Smooth muscle cell (in vitro differentiated cells): ENCODE results near the gene SCAF4. TPM values are rescaled to one million over a fixed set of nuclear protein-coding genes. Genes with fewer than 3 reads are reported as not detected.
A peak's percentile ranks its signal among the peaks of the same experiment; 100 is the strongest.

ENCODE experiments used
- DNase-seq: peaks from one replicate; lab custom pipeline; 2025; ENCODE audit not compliant: unreplicated experiment; lab: John Stamatoyannopoulos, UW
- H2AFZ ChIP-seq: fragments of 200-600 bp; sonication (generic); 2 replicates; pipeline ENCODE4 v1.6.0; 2016; ENCODE audit warnings: antibody characterized with exemption, low read depth, mild to moderate bottlenecking
- H3F3A ChIP-seq: fragments of 200-600 bp; sonication (generic); 2 replicates; pipeline ENCODE4 v1.6.0; 2017; ENCODE audit warnings: antibody characterized with exemption, low read depth
- H3K27ac ChIP-seq: fragments of 200-600 bp; sonication (generic); 2 replicates; pipeline ENCODE4 v1.5.1; 2016; ENCODE audit warnings: low read depth, mild to moderate bottlenecking
- H3K27me3 ChIP-seq: fragments of 200-600 bp; sonication (generic); 2 replicates; pipeline ENCODE4 v1.6.1; 2016; ENCODE audit warnings: low read depth, mild to moderate bottlenecking
- H3K36me3 ChIP-seq: fragments of 200-600 bp; sonication (generic); 2 replicates; pipeline ENCODE4 v1.5.1; 2016; ENCODE audit warnings: low read depth
- H3K4me1 ChIP-seq: fragments of 200-600 bp; sonication (generic); 2 replicates; pipeline ENCODE4 v1.5.1; 2016; ENCODE audit warnings: low read depth
- H3K4me2 ChIP-seq: fragments of 200-600 bp; sonication (generic); 2 replicates; pipeline ENCODE4 v1.6.0; 2016; ENCODE audit warnings: mild to moderate bottlenecking
- H3K4me3 ChIP-seq: fragments of 200-600 bp; sonication (generic); 2 replicates; pipeline ENCODE4 v1.5.1; 2016; ENCODE audit warnings: mild to moderate bottlenecking
- H3K79me2 ChIP-seq: fragments of 200-600 bp; sonication (generic); 2 replicates; pipeline ENCODE4 v1.6.0; 2016; ENCODE audit warnings: low read depth, mild to moderate bottlenecking
- H3K9ac ChIP-seq: fragments of 200-600 bp; sonication (generic); 2 replicates; pipeline ENCODE4 v1.6.0; 2016; ENCODE audit warnings: low read depth
- H3K9me3 ChIP-seq: fragments of 200-600 bp; sonication (generic); replicated peaks from 2 replicates; pipeline ENCODE4 v1.5.1; 2016; ENCODE audit warnings: low read depth
- H4K20me1 ChIP-seq: fragments of 200-600 bp; sonication (generic); 2 replicates; pipeline ENCODE4 v1.6.0; 2016; ENCODE audit warnings: low read depth
- WGBS: methylation state at CpG from one replicate; pipeline ENCODE4 v1.1.7; 2016; ENCODE audit warnings: low lambda C conversion rate; 5-methylcytosine and 5-hydroxymethylcytosine counted together
- polyA plus RNA-seq: library from polyadenylated mRNA; unstranded; fragments of >200 nt; fragmentation: Nextera tagmentation; extraction: Ambion mirVana; gene quantifications from 2 replicates; pipeline ENCODE4 v1.2.1, GENCODE V29; 2016
- total RNA-seq: library from RNA; depleted of rRNA; stranded (reverse); fragments of >200 nt; gene quantifications from 2 replicates; pipeline ENCODE4 v1.2.3, GENCODE V29; 2014
- TF ChIP-seq, protein P1 (sequence below): fragments of 200-600 bp; sonication (generic); IDR thresholded peaks from 2 replicates; pipeline ENCODE4 v1.5.1; 2017; ENCODE audit warnings: borderline replicate concordance, mild to moderate bottlenecking, antibody characterized with exemption; ENCODE audit not compliant: insufficient read depth, poor library complexity, severe bottlenecking

Gene SCAF4
- total RNA-seq (8.7 and 10.3 TPM in 2 replicates), polyA plus RNA-seq (21.8 and 22.7 TPM in 2 replicates)

DNA sequence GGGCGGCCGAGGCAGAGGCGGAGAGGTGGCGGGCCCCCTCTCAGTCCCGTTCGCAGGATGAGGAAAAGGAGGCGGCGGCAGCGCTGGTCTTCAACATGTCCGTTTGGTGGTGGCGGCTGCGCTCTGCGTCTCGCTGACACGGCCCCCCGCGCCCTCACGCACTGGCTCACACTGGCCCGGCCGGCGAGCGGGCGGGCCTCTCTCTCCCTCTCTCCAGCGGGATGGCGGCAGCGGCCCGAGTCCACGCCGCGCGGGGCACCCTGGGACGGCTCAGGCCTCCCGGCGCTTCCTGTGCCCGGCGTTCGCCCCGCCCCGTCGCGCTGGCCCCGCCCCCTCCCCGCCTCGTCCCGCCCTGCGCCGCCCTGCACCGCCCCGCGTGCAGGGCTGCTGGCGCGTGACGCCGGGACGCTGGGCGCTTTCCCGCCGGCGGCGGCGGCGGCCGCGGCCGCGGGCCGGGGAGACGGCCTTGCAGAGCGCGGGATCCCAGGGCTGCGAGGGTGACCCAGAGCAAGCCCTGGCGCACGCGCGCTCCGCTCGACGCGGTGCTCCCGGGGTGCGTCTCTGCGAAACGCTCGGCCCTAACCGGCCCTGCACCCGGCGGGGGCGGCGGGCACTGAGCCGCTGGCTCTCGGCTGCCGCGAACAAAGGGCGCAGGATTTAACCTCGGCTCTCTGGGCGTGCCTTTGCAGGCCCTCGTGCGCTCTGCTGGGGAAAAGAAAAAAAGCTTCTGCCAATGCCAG is at the start of gene SCAF4:
TSS of gene SCAF4 (minus strand) at position 262 of the 740 bp plus-strand sequence. CDS start 426 bp downstream, outside the sequence.
- WGBS = 2% methylated on average over 46 of the region's 98 CpGs
- H3K36me3 ChIP-seq = no peaks in the 10 kb centered on the region
- H2AFZ ChIP-seq = peak within 1 kb of the TSS; percentile 78
- TF ChIP-seq, protein P1, sequence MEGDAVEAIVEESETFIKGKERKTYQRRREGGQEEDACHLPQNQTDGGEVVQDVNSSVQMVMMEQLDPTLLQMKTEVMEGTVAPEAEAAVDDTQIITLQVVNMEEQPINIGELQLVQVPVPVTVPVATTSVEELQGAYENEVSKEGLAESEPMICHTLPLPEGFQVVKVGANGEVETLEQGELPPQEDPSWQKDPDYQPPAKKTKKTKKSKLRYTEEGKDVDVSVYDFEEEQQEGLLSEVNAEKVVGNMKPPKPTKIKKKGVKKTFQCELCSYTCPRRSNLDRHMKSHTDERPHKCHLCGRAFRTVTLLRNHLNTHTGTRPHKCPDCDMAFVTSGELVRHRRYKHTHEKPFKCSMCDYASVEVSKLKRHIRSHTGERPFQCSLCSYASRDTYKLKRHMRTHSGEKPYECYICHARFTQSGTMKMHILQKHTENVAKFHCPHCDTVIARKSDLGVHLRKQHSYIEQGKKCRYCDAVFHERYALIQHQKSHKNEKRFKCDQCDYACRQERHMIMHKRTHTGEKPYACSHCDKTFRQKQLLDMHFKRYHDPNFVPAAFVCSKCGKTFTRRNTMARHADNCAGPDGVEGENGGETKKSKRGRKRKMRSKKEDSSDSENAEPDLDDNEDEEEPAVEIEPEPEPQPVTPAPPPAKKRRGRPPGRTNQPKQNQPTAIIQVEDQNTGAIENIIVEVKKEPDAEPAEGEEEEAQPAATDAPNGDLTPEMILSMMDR = no peak
- peak within 1 kb of the TSS; percentile 98 for H3K4me3 ChIP-seq
- peak within 1 kb of the TSS; percentile 95 for H3K4me2 ChIP-seq
- H3K27ac ChIP-seq = peak within 1 kb of the TSS; percentile 93
- DNase-seq = peak; percentile 86
- no peaks in the 10 kb centered on the region for H3K9me3 ChIP-seq
- peaks cover 46% of the 10 kb centered on the region for H3K79me2 ChIP-seq
- no peaks in the 10 kb centered on the region for H3K27me3 ChIP-seq
- peaks cover 34% of the 10 kb centered on the region for H3K4me1 ChIP-seq
- H3K9ac ChIP-seq = peak within 1 kb of the TSS; percentile 96
- H4K20me1 ChIP-seq = peaks cover 42% of the 10 kb centered on the region
- H3F3A ChIP-seq = no peaks in the 10 kb centered on the region

- H3K4me1 ChIP-seq = no peaks in the 10 kb centered on the region
- no peak overlapping the region for H2AFZ ChIP-seq
- H3K27me3 ChIP-seq = no peaks in the 10 kb centered on the region
- H4K20me1 ChIP-seq = no peaks in the 10 kb centered on the region
- TF ChIP-seq, protein P1 = peak; percentile 24
- no peaks in the 10 kb centered on the region for H3K79me2 ChIP-seq
- H3K9ac ChIP-seq = no peak overlapping the region
- 81% methylated on average over 4 of the region's 4 CpGs for WGBS
- DNase-seq = no peak
- H3K4me3 ChIP-seq = no peak overlapping the region
- H3K9me3 ChIP-seq = no peaks in the 10 kb centered on the region
- no peaks in the 10 kb centered on the region for H3F3A ChIP-seq
- no peak overlapping the region for H3K27ac ChIP-seq
- H3K36me3 ChIP-seq = no peaks in the 10 kb centered on the region
- no peak overlapping the region for H3K4me2 ChIP-seq
Measured at GRCh38 chr21:31780944-31781343, 49.0 kb upstream of the SCAF4 start.

GRCh38 chr21:31778546-31778945 is 46.6 kb upstream of the SCAF4 start:
- Histone ChIP-seq H2AFZ (no peak overlapping the region), H3K4me3 (no peak overlapping the region), H3K4me2 (no peak overlapping the region), H3K4me1 (no peaks in the 10 kb centered on the region), H4K20me1 (no peaks in the 10 kb centered on the region), H3K27me3 (no peaks in the 10 kb centered on the region), H3K27ac (no peak overlapping the region), H3K36me3 (no peaks in the 10 kb centered on the region), H3K9ac (no peak overlapping the region), H3F3A (no peaks in the 10 kb centered on the region), H3K79me2 (no peaks in the 10 kb centered on the region), H3K9me3 (no peaks in the 10 kb centered on the region)
- 84% methylated on average over 5 of the region's 5 CpGs for WGBS
- TF ChIP-seq, protein P1 = no peak
- DNase-seq = no peak

- no peaks in the 10 kb centered on the region for H3K4me1 ChIP-seq
- no peak for DNase-seq
- no peaks in the 10 kb centered on the region for H3K27me3 ChIP-seq
- no peak overlapping the region for H3K4me3 ChIP-seq
- no peak overlapping the region for H3K4me2 ChIP-seq
- no peaks in the 10 kb centered on the region for H3K9me3 ChIP-seq
- TF ChIP-seq, protein P1 = no peak
- H4K20me1 ChIP-seq = no peaks in the 10 kb centered on the region
- H3K27ac ChIP-seq = no peak overlapping the region
- no peak overlapping the region for H3K9ac ChIP-seq
- 61% methylated on average over 5 of the region's 5 CpGs for WGBS
- no peak overlapping the region for H2AFZ ChIP-seq
- no peaks in the 10 kb centered on the region for H3K79me2 ChIP-seq
- H3K36me3 ChIP-seq = no peaks in the 10 kb centered on the region
- H3F3A ChIP-seq = no peaks in the 10 kb centered on the region
Measured at GRCh38 chr21:31777857-31778256, 45.9 kb upstream of the SCAF4 start.
